Mesodermal cell (in vitro differentiated cells): Measurements from ENCODE around the gene SGIP1. TPM values are rescaled to one million over a fixed set of nuclear protein-coding genes. Genes with fewer than 3 reads are reported as not detected.
A peak's percentile ranks its signal among the peaks of the same experiment; 100 is the strongest.

ENCODE experiments used
- H3K27ac ChIP-seq: 2 replicates; pipeline ENCODE4 v1.7.0; 2013; ENCODE audit warnings: mild to moderate bottlenecking, low read depth, low read length, moderate library complexity; ENCODE audit not compliant: severe bottlenecking
- H3K36me3 ChIP-seq: 2 replicates; pipeline ENCODE4 v1.7.1; 2013; ENCODE audit warnings: mild to moderate bottlenecking, low read length, moderate library complexity; ENCODE audit not compliant: control insufficient read depth, insufficient read depth
- H3K4me1 ChIP-seq: one replicate; pipeline ENCODE4 v1.7.1; 2013; ENCODE audit warnings: mild to moderate bottlenecking, low read length; ENCODE audit not compliant: insufficient read depth, control insufficient read depth, poor library complexity, severe bottlenecking
- H3K4me3 ChIP-seq: 2 replicates; pipeline ENCODE4 v1.7.0; 2013; ENCODE audit warnings: low read length, control low read depth, mild to moderate bottlenecking; ENCODE audit not compliant: insufficient read depth, poor library complexity, severe bottlenecking; ENCODE audit errors: extremely low read depth
- H3K9me3 ChIP-seq: 2 replicates; pipeline ENCODE4 v1.7.1; 2013; ENCODE audit warnings: mild to moderate bottlenecking, low read length, moderate library complexity; ENCODE audit not compliant: control insufficient read depth
- WGBS, 2 experiments: methylation state at CpG; one replicate each; pipeline ENCODE4 v1.1.5; 2013; ENCODE audit warnings: missing lambda C conversion rate in 2 of 2; ENCODE audit not compliant: insufficient coverage in 2 of 2; 5-methylcytosine and 5-hydroxymethylcytosine counted together
- polyA plus RNA-seq, 2 experiments: library from polyadenylated mRNA; stranded (reverse); fragments of 50-300 nt; gene quantifications; one replicate each; pipeline ENCODE4 v1.2.3, GENCODE V29; 2013

SGIP1 gene, protein sequence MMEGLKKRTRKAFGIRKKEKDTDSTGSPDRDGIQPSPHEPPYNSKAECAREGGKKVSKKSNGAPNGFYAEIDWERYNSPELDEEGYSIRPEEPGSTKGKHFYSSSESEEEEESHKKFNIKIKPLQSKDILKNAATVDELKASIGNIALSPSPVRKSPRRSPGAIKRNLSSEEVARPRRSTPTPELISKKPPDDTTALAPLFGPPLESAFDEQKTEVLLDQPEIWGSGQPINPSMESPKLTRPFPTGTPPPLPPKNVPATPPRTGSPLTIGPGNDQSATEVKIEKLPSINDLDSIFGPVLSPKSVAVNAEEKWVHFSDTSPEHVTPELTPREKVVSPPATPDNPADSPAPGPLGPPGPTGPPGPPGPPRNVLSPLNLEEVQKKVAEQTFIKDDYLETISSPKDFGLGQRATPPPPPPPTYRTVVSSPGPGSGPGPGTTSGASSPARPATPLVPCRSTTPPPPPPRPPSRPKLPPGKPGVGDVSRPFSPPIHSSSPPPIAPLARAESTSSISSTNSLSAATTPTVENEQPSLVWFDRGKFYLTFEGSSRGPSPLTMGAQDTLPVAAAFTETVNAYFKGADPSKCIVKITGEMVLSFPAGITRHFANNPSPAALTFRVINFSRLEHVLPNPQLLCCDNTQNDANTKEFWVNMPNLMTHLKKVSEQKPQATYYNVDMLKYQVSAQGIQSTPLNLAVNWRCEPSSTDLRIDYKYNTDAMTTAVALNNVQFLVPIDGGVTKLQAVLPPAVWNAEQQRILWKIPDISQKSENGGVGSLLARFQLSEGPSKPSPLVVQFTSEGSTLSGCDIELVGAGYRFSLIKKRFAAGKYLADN
- 12.6 TPM for polyA plus RNA-seq (2013, experiment 1 of 2)
- polyA plus RNA-seq (2013, experiment 2 of 2): 10.7 TPM

DNA sequence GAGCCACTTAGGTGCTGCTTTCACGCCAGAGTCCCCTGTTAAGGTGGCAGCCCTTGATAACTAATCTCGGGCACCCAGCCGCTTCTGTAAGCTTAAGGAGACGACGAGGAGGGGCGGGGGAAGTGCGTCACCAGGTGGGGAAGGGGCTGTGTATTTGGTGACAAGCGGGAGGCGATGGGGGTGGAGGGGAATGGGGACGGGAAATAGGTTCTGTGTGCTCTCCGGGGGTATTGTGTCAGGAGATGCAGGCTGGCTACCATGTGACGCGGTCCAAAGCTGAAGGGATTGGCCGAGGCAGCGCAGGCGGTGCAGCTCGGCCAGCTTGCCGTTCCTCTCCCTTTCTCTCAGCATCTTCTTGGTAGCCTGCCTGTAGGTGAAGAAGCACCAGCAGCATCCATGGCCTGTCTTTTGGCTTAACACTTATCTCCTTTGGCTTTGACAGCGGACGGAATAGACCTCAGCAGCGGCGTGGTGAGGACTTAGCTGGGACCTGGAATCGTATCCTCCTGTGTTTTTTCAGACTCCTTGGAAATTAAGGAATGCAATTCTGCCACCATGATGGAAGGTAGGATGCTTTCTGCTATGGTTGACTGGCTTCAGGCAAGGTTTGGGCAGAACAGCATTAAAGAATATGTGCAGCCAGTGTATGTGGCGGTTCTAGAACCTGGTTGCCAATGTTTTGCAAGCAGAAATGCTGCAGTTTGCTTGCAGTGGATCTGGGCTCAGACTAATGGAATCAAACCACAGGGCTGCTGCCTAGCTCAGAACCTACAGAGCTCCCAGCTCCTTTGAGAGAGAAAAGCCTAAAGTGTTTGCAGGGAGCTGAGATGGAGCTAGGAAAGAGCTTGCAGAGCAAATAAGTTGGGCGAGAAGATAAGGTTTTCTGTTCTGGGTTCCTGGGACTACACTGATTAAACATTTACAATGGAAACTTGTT lies at the start of gene SGIP1:
Gene SGIP1, plus strand, starts transcription at position 350 of the 937 bp plus-strand sequence. Its CDS starts 206 bp downstream, at position 556.
- H3K36me3 ChIP-seq: no peaks in the 10 kb centered on the region
- WGBS, 2 experiments: 25 to 29% methylated on average over 18 to 22 of the region's 25 CpGs
- H3K4me1 ChIP-seq: peaks cover 18% of the 10 kb centered on the region
- peak within 1 kb of the TSS; percentile 68 for H3K27ac ChIP-seq
- H3K4me3 ChIP-seq: peak within 1 kb of the TSS; percentile 40
- no peaks in the 10 kb centered on the region for H3K9me3 ChIP-seq

DNA sequence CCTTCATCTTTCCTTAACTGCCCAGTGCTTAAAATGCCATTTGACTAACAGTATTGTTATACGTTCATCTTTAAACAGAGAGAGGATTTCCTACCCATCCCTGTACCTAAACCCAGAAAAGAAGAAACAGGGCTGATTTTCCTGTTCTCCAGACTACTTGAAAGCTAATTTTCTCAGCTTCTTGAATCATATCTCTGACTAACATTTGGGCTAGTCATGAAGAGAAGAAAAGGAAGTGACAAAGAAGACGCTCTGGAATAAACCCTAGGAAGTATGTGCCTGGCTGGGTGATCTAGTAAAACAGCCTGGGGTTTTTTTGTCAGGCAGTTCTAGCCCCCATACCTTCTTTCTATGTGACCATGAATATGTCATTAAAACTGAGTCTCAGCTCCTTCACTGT lies 44.8 kb upstream of the SGIP1 start:
- H3K4me1 ChIP-seq: peaks cover 10% of the 10 kb centered on the region
- 80 to 85% methylated on average over 1 to 2 of the region's 2 CpGs for WGBS, 2 experiments
- H3K27ac ChIP-seq: no peak overlapping the region
- no peaks in the 10 kb centered on the region for H3K36me3 ChIP-seq
- H3K4me3 ChIP-seq: no peak overlapping the region
- no peaks in the 10 kb centered on the region for H3K9me3 ChIP-seq

DNA sequence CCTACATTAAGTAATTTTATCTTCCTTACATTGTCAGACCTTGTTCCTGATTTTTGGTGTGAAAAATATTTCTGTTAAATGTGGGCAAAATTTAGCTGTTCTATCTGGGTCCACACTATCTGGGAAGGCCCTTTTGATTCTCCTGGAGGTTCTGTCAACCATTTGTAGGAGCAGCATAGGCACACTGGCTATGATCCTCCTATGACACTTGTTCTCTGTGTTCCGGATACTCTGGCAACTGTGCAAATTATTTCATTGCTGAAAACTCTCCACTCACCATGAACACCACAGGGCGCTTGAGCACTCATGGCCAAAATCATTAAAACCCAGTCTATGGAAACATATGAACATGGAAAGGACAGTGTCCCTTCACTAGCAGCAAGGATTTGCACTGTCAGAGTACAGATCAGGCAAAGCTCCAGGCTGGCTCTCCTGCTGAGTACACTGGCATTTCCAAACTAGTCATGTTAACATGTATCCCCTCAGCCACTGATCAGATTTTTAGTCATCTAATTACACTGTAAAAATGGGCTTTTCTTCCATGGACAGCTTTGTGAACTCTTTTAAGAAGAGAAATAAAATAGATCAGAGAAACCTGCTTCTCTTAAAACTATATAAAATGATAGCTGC lies 43.9 kb upstream of the SGIP1 start:
- peak overlapping the region; percentile 32 for H3K27ac ChIP-seq
- 57 to 77% methylated on average over 1 to 2 of the region's 2 CpGs for WGBS, 2 experiments

DNA sequence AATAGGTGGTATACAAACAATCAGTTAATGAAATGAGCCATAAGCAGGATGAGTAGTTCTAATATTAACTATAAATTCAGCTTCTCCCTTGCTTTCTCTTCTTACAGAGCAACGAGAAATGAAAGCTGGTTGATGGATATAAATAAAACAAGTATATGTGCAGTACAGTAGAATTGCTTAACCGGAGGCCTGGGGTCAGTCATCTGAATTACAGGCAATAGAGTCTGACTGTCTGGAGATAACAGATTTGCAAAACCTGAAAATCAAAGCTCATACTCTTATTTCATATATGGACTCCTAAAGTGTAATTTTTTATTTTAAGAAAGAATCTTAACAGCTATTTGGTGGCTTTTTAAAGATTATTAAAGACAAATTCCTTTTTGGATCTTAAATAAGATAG lies 43.1 kb upstream of the SGIP1 start:
- WGBS, 2 experiments: no CpG with 5 or more reads among the region's 2 CpGs
- no peak overlapping the region for H3K27ac ChIP-seq
- H3K4me3 ChIP-seq: no peak overlapping the region
- H3K36me3 ChIP-seq: no peaks in the 10 kb centered on the region
- peaks cover 10% of the 10 kb centered on the region for H3K4me1 ChIP-seq
- no peaks in the 10 kb centered on the region for H3K9me3 ChIP-seq

More for the DNA sequence above, 43.9 kb upstream of the SGIP1 start:
- H3K4me1 ChIP-seq: peaks cover 10% of the 10 kb centered on the region
- no peaks in the 10 kb centered on the region for H3K9me3 ChIP-seq
- H3K36me3 ChIP-seq: no peaks in the 10 kb centered on the region
- H3K4me3 ChIP-seq: no peak overlapping the region

DNA sequence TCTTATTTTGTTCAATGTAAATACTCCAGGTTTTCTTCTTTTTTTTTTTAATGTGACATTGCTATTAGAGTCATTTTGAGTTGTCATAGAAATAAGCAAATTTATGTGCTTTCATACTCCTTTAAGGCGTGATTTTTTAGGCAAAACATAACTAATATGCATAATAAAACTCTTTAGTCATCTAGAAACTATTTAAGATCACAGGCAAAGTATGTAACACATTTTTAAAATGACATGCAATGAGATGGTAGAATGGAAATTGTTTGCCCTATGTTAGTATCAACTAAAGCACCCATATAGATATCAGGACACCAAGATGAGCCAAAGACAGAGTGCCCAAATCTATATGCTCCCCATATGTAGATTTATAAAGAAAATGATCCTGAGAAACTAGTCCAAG lies 41.5 kb upstream of the SGIP1 start:
- no peak overlapping the region for H3K4me3 ChIP-seq
- no peak overlapping the region for H3K27ac ChIP-seq
- H3K36me3 ChIP-seq: no peaks in the 10 kb centered on the region
- H3K9me3 ChIP-seq: no peaks in the 10 kb centered on the region
- no CpG with 5 or more reads among the region's 1 CpG for WGBS, 2 experiments
- H3K4me1 ChIP-seq: peaks cover 10% of the 10 kb centered on the region

DNA sequence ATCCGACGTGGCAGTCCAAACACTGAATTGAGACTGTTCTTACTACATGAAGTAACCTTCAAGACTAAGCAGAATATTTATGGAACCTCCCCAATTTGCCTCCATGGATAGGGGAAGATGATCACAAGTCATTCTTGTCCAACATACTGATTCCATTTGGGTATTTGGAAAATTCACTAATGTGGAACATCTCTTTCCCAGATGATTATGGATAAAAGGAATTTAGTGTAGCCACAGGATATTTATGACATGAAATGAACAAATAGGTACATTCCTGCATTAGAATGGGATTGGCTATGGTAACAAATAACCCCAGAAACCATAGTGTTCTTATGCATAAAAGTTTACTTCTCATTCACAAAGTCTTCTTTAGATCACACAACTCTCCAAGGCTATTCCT lies 40.2 kb upstream of the SGIP1 start:
- no CpG with 5 or more reads among the region's 2 CpGs for WGBS, 2 experiments
- H3K9me3 ChIP-seq: no peaks in the 10 kb centered on the region

DNA sequence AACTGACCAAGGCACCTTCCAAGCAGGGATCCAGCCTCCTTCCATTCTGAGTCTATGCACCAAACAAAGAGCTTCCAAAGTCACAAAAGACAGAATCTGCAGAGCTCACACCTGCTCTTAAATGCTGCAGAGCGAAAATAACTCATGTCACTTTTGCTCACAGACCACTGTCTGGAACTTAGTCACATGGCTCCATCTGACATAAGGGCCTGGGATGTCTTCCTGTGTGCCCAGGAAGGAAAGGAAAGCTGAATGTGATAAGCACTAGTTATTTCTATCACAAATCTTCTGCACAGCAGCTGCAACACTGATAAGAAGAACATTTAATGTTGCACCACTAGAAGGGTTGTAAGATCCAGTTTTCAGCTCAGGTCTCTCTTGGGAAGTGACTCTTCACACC lies 39.5 kb upstream of the SGIP1 start:
- no peak overlapping the region for H3K4me3 ChIP-seq
- WGBS, 2 experiments: no CpG with 5 or more reads among the region's 1 CpG
- no peak overlapping the region for H3K27ac ChIP-seq
- no peaks in the 10 kb centered on the region for H3K36me3 ChIP-seq
- peaks cover under 1% of the 10 kb centered on the region for H3K4me1 ChIP-seq
- no peaks in the 10 kb centered on the region for H3K9me3 ChIP-seq

More for the DNA sequence above, 40.2 kb upstream of the SGIP1 start:
- Histone ChIP-seq H3K4me3 (no peak overlapping the region), H3K36me3 (no peaks in the 10 kb centered on the region), H3K4me1 (peaks cover 8% of the 10 kb centered on the region), H3K27ac (no peak overlapping the region)

DNA sequence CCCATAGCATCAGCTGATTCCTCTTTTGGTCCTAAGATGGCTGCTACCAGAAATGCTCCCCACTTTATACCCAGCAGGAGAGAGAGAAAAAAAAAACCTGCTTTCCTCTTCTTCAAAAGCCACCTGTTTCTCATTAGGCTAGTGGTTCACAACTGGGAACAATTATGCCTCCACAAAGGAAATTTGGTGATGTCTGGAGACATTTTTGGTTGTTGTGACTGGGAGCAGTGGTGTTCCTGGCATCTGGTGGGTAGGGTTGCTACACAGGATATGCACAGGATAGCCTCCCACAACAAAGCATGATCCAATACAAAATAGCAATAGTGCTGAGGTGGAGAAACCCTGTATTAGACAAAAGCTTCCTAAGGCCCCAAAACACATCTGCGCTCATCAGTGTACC lies 38.5 kb upstream of the SGIP1 start:
- WGBS, 2 experiments: 89% methylated on average over 1 of the region's 1 CpG; no CpG with 5 or more reads in 1 of the 2 experiments
- no peaks in the 10 kb centered on the region for H3K4me1 ChIP-seq
- no peak overlapping the region for H3K4me3 ChIP-seq
- no peaks in the 10 kb centered on the region for H3K9me3 ChIP-seq
- no peak overlapping the region for H3K27ac ChIP-seq
- H3K36me3 ChIP-seq: no peaks in the 10 kb centered on the region

DNA sequence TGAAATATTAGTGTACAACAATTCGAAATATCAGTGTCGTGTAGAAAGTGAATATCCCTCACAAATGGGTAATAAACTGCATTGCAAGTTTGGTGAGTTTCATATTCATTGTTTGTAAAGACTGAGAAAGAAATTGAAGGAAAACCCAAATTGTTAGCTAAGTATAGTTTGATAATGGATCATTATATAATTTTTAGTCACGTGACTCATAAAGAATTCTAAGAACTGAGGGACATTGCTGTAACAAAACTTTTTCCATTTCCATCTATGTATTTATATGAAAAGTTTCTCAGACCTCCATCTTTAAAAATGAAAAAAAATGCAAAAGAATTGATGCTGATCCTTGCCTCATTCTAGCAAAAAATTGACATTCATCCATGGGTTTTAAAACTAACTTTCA lies 36.0 kb upstream of the SGIP1 start:
- no peak overlapping the region for H3K4me3 ChIP-seq
- no peak overlapping the region for H3K27ac ChIP-seq
- 73% methylated on average over 2 of the region's 3 CpGs; no CpG with 5 or more reads in 1 of the 2 experiments for WGBS, 2 experiments
- H3K9me3 ChIP-seq: no peaks in the 10 kb centered on the region
- no peaks in the 10 kb centered on the region for H3K36me3 ChIP-seq
- H3K4me1 ChIP-seq: no peaks in the 10 kb centered on the region

DNA sequence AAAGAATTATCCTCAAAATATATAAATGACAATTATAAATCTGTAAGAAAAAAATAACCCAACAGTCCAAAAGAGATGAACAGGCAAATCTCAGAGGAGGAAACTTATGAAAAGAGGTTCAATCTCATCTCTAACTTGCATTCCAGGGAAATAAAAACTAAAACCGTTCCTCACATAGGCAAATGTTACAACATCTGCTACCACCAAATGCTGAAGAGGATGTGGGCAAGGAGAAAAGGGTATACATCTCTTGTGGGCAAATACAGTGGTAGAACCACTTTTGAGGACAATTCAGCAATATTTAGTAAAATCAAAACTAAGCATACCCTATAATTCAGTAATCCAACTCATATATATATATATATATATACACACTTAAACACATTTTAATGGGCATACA lies 33.7 kb upstream of the SGIP1 start:
- no peaks in the 10 kb centered on the region for H3K4me1 ChIP-seq
- no peaks in the 10 kb centered on the region for H3K9me3 ChIP-seq
- no peaks in the 10 kb centered on the region for H3K36me3 ChIP-seq
- no CpG with 5 or more reads among the region's 1 CpG for WGBS, 2 experiments
- no peak overlapping the region for H3K27ac ChIP-seq
- no peak overlapping the region for H3K4me3 ChIP-seq
